ENCODE data around the gene ALDH1L1.

DNA sequence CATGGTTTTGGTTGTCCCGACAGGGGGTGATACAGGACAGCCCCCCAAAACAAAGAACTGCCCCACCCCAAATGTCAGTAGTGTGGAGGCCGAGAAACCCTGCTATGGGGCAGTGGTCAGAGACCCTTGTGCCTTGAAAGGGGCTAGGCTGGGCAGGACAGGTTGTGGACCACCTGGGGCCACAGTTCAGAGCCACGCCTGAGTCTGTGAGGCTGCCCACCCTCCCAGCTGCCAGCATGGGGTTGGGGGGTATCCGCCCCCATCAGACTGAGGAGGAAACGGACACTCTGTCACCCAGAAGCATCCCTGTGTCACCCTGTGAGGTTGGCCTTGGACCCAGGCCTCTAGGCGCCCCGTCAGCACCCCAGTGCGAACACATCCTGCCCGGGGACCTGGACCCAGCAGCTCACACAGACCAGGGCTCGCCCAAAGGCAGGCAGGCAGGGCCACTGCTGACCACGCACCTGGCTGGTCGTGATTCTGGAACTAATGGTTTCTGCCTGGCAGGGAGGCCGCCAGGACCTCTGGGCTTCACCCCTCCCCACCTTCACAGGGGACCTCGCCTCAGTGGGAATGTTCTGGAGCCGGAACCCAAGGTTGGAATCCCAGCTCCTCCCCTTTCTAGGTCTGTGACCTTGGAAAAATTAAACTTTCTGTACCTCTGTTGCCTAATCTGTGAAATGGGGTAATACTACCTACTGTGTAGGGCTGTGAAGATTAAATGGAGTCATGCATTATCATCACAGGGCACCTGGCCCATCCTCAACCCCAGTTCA lies 97.8 kb downstream of the ALDH1L1 start:
- TF ChIP-seq ZC3H10 (CRISPR knock-in tag; IDR thresholded peaks at IDR 0.05), result no peak
- no peak for TF ChIP-seq TOX (CRISPR knock-in tag; IDR thresholded peaks at IDR 0.05; ENCODE audit: borderline replicate concordance)
- no peak for TF ChIP-seq ESRRG (CRISPR knock-in tag; IDR thresholded peaks at IDR 0.05)
- TF ChIP-seq, protein P1, sequence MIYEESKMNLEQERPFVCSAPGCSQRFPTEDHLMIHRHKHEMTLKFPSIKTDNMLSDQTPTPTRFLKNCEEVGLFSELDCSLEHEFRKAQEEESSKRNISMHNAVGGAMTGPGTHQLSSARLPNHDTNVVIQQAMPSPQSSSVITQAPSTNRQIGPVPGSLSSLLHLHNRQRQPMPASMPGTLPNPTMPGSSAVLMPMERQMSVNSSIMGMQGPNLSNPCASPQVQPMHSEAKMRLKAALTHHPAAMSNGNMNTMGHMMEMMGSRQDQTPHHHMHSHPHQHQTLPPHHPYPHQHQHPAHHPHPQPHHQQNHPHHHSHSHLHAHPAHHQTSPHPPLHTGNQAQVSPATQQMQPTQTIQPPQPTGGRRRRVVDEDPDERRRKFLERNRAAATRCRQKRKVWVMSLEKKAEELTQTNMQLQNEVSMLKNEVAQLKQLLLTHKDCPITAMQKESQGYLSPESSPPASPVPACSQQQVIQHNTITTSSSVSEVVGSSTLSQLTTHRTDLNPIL (CRISPR knock-in tag; IDR thresholded peaks at IDR 0.05; ENCODE audit: low read depth), result no peak
- no peak for TF ChIP-seq RARB (CRISPR knock-in tag; IDR thresholded peaks at IDR 0.05)
- TF ChIP-seq ZNF70 (CRISPR knock-in tag; IDR thresholded peaks at IDR 0.05), result no peak
- TF ChIP-seq CSDC2 (CRISPR knock-in tag; IDR thresholded peaks at IDR 0.05), result no peak
- no peak for TF ChIP-seq ZFP3 (CRISPR knock-in tag; IDR thresholded peaks at IDR 0.05)
- TF ChIP-seq, protein P2, sequence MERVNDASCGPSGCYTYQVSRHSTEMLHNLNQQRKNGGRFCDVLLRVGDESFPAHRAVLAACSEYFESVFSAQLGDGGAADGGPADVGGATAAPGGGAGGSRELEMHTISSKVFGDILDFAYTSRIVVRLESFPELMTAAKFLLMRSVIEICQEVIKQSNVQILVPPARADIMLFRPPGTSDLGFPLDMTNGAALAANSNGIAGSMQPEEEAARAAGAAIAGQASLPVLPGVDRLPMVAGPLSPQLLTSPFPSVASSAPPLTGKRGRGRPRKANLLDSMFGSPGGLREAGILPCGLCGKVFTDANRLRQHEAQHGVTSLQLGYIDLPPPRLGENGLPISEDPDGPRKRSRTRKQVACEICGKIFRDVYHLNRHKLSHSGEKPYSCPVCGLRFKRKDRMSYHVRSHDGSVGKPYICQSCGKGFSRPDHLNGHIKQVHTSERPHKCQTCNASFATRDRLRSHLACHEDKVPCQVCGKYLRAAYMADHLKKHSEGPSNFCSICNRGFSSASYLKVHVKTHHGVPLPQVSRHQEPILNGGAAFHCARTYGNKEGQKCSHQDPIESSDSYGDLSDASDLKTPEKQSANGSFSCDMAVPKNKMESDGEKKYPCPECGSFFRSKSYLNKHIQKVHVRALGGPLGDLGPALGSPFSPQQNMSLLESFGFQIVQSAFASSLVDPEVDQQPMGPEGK (CRISPR knock-in tag; IDR thresholded peaks at IDR 0.05; ENCODE audit: borderline replicate concordance), result no peak
- TF ChIP-seq SNAI2 (CRISPR knock-in tag; IDR thresholded peaks at IDR 0.05), result no peak
- TF ChIP-seq ARNTL (CRISPR knock-in tag; IDR thresholded peaks at IDR 0.05; ENCODE audit: borderline replicate concordance, low read depth), result no peak

Measured in SK-N-SH treated with all-trans-retinoic acid at 6 μM for 48 hours (cell line).